Neural crest cell (in vitro differentiated cells): ENCODE measurements around the gene TARS3. TPM values are rescaled to one million over a fixed set of nuclear protein-coding genes. Genes with fewer than 3 reads are reported as not detected.

Experiments
- DNase-seq: peaks from one replicate; pipeline ENCODE4 v3.0.0; 2021; ENCODE audit warnings: low read depth, mixed read lengths, low spot score
- H3K27ac Mint-ChIP-seq: one replicate; pipeline ENCODE4 v1.8.0; 2021; ENCODE audit warnings: mild to moderate bottlenecking, mixed read lengths; ENCODE audit not compliant: unreplicated experiment
- H3K27me3 Mint-ChIP-seq: 2 replicates; pipeline ENCODE4 v1.8.0; 2021; ENCODE audit warnings: low read depth, mild to moderate bottlenecking, mixed read lengths
- H3K36me3 Mint-ChIP-seq: 2 replicates; pipeline ENCODE4 v1.8.0; 2021; ENCODE audit warnings: low read depth, mild to moderate bottlenecking, mixed read lengths
- H3K4me1 Mint-ChIP-seq: 2 replicates; pipeline ENCODE4 v1.8.0; 2021; ENCODE audit warnings: mixed read lengths
- H3K4me3 Mint-ChIP-seq: one replicate; pipeline ENCODE4 v1.8.0; 2021; ENCODE audit warnings: mild to moderate bottlenecking, mixed read lengths
- H3K9me3 Mint-ChIP-seq: 2 replicates; pipeline ENCODE4 v1.8.0; 2021; ENCODE audit warnings: mixed read lengths
- total RNA-seq: library from RNA; stranded (reverse); gene quantifications from 2 replicates; pipeline ENCODE4 v1.2.1, GENCODE V29; 2021
- TF ChIP-seq, protein P1 (sequence below): fragments of 200-600 bp; sonication (generic); conservative IDR thresholded peaks from 2 replicates; pipeline ENCODE4 v1.5.0; 2021; ENCODE audit warnings: antibody characterized with exemption, mild to moderate bottlenecking

TARS3 gene
- total RNA-seq, 1 donor from 2014 or later, result 18.1 TPM

DNA sequence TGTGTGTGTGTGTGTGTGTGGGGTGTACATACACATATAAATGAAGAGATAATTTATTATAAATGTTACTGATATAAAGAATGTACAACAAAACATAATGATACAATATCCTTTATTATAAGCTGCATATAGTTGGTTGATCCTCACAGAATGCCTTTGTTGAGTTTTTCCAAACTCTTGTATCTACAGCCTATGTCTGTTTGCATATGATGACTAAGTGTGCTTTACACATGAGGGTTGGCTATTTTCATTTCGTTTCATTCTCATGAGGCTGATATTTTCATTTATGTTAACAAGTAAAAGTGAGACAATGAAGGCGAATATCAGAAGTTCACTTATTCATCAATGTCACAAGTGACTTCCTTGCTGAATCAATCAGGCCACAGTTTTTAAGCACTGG is 117.2 kb downstream of the TARS3 start:
- no peak for DNase-seq
- peaks cover 9% of the 10 kb centered on the region for H3K27me3 Mint-ChIP-seq
- no peak overlapping the region for H3K27ac Mint-ChIP-seq
- H3K4me1 Mint-ChIP-seq, result peaks cover 17% of the 10 kb centered on the region
- H3K36me3 Mint-ChIP-seq, result no peaks in the 10 kb centered on the region
- TF ChIP-seq, protein P1, sequence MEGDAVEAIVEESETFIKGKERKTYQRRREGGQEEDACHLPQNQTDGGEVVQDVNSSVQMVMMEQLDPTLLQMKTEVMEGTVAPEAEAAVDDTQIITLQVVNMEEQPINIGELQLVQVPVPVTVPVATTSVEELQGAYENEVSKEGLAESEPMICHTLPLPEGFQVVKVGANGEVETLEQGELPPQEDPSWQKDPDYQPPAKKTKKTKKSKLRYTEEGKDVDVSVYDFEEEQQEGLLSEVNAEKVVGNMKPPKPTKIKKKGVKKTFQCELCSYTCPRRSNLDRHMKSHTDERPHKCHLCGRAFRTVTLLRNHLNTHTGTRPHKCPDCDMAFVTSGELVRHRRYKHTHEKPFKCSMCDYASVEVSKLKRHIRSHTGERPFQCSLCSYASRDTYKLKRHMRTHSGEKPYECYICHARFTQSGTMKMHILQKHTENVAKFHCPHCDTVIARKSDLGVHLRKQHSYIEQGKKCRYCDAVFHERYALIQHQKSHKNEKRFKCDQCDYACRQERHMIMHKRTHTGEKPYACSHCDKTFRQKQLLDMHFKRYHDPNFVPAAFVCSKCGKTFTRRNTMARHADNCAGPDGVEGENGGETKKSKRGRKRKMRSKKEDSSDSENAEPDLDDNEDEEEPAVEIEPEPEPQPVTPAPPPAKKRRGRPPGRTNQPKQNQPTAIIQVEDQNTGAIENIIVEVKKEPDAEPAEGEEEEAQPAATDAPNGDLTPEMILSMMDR, result no peak
- H3K9me3 Mint-ChIP-seq, result peaks cover 2% of the 10 kb centered on the region
- no peak overlapping the region for H3K4me3 Mint-ChIP-seq

DNA sequence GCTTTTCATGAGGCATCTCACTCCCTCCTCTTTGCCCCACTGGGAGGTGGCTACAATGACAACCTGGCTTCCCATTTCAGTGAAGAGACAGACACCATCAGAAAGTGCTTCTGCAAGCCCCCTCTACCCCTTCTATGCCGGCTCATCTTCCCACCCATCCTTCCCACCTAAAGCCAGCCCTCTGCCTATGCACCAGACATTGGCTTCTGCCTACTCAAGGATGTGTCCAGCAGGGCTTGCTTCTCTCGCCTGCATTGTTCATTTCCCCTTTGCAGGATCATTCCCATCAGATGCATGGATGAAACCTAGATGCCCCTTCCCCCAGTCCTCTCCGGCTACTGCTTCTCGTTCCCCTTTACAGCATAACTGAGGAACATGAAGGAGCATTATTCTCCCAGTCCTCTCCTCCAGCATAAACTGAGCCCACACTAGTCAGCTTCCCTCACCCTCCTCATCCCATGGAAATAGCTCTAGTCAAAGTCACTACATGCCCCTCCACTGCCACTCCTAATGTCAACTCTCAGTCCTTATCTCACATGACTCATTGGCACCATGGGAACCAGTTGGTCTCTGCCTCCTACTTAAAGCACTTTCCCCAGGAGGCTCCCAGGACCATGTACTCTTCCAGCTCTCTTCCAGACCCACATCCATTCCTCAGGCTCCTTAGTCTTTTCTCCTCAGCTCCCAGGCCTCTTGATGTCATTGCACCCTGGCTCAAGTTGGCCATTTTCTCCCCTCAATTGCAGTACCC is 120.0 kb downstream of the TARS3 start:
- H3K4me3 Mint-ChIP-seq, result no peak overlapping the region
- H3K4me1 Mint-ChIP-seq, result peaks cover 12% of the 10 kb centered on the region
- TF ChIP-seq, protein P1, result no peak
- H3K27ac Mint-ChIP-seq, result peak overlapping the region; percentile 36
- no peak for DNase-seq
- H3K27me3 Mint-ChIP-seq, result peaks cover 9% of the 10 kb centered on the region
- peaks cover 2% of the 10 kb centered on the region for H3K9me3 Mint-ChIP-seq
- no peaks in the 10 kb centered on the region for H3K36me3 Mint-ChIP-seq

Other genes with a start within 250 kb of the TARS3 start
- gene PCSK6, start 234.8 kb downstream of the TARS3 start, total RNA-seq, result 4.5 and 5.4 TPM in 2 replicates
- 50.7 and 54.2 TPM in 2 replicates for gene TM2D3, start 72.1 kb downstream of the TARS3 start, total RNA-seq
- gene OR4F6, start 79.0 kb upstream of the TARS3 start, total RNA-seq, result not detected in 2 replicates
- gene OR4F15, start 87.7 kb upstream of the TARS3 start, total RNA-seq, result not detected in 2 replicates